DMS153 treated with DMSO at 0.1 percent for 48 hours (cell line): ENCODE data around the gene ADORA1.

Source experiments
- DNase-seq: peaks from one replicate; lab custom pipeline; 2025; ENCODE audit not compliant: unreplicated experiment; lab: John Stamatoyannopoulos, UW

Gene ADORA1

DNA sequence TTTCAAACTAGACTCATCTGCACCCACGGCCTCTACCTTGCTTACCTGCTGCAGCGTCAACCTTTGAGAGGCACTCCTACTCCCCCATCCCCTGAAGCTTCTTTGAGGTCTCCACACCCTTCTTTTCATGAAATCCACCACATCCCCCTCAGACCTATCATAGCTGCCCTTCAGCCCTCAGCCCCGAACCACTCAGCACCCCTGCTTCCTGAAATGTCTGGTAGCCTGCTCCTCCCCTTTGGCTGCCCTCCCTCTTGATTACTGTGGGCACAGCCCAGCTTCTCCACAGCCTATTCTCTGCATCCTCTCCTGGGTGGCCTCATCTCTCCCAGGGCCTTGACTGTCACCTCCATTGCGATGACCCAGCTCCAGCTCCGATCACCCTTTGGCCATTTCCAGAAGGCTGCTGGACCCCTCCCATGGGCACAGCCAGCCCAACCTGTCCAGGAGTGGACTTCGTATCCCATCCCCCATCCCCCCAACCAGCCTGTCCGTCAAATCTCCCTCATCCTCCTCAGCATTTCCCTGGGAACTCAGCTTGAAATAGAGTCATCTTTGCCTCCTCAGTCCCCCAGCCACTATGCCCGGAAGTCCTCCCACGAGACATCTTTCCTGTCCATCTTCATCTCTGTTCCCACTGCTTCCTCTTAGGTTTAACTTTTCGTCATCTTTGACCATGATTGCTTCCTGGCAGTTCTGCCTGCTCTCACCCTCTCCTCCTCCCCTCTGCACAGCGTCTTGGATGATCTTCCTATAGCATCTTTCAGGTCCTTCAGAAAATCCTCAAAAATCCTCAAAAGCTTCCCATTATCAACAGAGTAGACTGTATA lies 6.1 kb upstream of the ADORA1 start:
- DNase-seq: no peak

DNA sequence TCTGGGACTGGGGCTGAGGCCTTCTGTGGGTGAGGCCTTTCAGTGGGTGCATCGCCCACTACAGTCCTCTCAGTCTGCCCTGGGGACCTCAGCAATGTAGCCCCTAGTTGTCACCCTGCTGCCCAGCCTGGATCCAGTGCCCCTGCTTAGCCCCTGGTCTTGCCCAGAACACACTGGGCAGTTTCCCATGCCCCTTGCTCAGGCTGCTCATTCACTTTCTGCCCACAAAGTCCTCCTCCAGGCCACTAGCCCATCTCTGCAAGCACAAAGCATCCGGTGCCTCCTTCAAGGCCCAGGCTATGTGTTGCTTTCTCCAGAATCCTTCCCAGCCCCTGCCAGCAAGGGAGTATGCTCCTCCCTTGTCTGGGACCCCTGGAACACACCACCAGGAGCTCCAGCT lies 5.4 kb upstream of the ADORA1 start:
- no peak for DNase-seq

DNA sequence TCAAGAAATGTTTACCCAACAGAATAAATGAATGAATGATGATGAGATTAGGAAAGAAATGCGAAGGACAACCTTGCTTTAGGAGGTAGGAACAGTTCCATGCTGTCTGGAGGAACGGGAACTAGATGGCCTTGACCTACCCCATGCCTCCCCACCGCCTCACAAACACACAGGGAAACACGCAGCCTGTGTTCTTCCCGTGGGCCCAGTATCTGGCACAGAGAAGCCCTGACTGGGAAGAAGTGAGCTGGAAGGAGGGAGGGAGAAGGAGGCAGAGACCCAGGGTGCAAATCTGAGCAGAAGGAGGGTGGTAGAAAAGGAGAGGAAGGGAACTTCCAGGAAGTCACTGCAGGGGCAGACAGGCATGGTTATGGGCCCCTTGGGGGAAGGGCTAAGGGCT lies 3.5 kb upstream of the ADORA1 start:
- DNase-seq: no peak

DNA sequence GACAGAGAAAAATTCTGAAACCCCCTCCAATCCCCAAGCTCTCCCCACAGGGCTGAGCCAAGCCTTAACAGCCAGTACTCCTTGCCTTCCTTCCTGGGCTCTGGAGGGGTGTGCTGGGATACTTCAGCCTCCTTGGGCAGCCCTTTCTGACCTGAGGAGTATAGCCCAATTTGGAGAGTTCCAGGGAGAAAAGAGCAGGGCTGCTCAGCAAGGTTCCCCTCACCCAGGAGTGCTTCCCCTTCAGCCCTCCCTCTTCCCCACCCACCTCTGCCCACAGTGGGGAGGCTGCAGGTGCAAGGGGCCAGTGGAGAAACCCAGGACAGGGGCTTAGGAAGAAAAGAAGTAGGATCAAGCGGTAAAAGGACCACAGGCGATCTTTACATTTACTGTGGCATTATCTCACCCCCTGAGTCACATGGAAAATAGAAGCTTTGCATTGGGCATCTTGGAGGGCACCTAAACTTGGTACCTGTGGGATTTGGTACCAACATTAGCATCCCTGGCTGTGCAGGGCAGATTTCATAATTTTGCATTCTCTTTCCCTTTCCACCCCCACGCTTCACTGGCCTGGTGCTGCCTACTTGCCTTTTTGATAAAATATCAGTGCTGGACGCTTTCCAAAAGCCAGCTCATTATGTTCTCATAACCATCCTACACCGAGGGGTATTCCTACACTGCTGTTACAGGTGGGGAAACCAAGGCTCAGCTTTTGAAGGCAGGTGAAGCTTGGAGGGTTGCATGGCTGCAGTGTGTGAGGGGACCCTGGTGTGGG lies 2.8 kb upstream of the ADORA1 start:
- no peak for DNase-seq

GRCh38 chr1:203126151-203126865 lies 1.2 kb upstream of the ADORA1 start:
- DNase-seq: no peak

DNA sequence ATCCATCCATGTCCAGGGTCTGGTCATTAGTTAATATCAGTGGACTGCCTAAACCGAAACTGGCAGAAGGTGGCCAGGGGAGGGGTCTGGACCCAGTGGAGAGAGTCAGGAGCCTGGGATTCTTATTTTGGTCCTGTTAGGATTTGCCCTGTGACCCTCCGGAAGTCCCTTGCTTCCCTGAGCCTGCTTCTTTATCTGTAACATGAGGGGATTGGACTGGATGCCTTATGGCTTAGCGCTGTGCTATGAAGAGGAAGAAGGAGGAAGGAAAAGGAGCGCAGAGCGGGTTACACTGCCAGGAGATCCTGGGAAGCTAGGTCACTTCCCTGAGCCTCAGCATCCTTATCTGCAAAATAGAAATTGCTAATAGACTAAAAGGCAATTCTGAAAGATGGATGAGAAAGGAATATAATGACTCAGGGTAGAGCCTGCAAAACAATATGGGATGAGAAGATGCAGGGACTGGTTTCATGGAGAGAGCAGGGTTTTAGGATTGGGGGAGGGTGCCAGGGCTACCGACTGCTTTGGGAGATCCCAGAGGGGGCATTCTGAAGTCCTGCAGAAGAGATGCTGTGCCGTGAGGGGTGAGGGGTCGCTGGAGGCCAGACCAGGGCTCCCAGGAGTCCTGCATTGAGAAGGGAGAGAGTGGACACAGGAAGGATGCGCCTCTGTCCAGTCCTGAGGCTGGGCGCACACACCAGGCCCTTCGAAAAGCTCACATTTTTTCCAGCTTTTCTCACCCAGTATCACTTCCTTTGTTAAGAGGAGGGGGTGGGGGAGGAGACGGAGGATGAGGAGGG lies 460 bp upstream of the ADORA1 start:
- no peak for DNase-seq

DNA sequence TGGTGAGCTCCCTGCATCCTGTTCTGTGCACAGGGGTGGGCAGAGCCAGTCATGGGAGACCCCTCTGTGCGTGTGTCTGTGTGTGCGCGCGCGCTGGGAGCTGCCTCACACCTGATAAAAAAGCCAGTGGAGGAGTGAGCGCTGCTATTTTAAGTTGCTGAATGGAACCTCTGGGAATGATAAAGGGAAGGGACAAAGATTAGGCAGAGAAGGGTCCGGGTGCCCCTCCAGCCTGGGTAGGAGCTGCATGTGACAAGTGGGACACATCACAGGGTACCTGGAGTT lies 847 bp downstream of the ADORA1 start:
- no peak for DNase-seq

GRCh38 chr1:203128716-203129500 lies 1.4 kb downstream of the ADORA1 start:
- DNase-seq: no peak

- peak; percentile 45 for DNase-seq
These were observed 2.1 kb downstream of the ADORA1 start for GRCh38 chr1:203129501-203130231.

DNA sequence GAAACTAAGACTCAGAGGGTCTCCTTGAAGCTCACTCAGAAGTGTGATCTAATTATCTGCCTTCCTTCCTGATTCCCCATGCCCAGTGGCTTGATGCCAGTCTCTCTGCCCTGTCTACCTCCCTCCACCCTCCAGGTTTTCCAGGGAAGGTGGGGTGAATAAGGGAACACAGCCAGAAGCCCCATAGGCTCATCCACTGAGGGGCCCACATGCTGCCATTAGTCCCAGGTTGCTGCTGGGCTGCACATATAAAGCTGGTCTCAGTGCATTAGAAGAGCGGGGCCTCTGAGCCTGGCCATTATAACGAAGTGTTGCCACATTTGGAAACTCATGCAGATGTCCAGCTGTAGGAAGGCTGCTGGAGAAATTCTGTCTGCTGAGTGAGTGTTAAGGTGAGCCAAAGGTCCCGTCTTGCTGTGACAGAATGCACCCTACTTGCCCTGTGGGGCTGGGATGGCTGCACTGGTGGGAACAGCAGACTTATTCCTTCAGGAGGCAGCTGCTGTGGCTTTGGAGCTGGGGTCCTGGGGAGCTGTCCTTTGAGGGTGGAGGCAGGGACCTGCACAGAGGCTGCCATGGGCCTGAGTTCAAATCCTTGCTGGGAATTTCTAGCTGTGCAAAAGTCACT lies 2.9 kb downstream of the ADORA1 start:
- no peak for DNase-seq

DNA sequence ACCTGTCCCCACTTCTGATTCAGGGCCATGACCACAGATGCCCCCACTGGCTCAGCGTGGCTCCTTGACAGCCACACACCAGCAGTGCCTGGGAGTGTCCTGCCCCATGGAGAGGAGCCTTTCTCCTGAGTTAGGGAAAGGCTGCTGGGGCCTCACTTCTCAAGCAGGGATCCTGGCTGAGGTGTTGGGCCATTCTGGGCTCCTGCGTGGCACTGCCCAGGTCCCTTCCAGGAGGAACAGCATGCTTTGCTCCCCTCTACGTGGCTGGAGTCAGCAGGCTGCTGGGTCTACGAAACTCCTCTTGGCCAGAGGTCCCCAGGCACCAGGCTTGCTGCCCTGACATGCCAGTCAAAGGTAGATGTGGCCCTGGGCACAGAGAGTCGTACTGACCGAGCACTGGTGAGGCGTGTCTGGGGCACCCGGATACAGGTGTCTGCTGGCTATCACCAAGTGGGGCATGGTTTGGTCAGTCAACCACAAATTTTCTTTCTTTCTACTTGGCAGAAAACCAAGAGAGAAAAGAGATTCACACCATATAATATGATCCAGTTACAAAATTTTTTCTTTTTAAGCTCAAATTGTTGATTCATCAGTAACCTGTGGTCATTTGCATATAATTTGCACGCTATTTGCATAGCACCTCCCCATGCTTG lies 4.1 kb downstream of the ADORA1 start:
- DNase-seq: no peak

DNA sequence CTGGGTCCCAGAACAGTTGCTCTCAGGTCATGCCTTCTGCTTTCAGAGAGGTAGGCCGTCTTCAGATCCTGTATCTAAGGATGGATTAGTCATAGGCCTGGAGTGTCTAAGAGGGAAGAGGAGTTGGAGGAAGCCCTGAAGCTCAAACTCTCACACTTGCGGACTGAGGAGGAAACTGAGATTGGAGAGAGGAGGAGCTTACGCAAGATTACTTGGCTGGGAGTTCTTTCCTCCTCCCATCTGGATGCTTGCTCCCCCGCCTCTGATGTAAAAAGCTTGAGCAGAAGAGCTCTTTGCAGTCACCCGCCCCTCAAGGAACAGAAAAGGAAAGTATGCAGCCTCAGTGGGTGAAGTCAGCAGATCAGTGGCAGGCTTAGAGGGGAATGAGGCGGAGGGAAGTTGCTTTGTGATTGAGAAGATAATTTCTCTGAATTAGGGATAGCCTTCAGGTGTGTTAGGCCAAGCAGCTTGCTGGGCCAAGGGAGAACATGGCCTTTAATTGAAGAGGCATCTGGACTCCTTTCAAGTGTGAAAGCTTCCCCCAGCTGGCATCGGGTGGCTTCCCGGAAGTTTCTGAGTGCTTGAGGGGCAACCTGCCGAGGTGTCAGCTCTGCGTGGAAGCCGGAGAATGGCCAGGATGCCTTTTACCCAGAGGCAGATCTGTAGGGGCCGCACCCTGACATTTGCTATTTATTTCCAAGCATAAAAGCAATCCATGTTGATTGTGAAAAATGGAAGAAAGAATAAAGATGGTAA lies 6.6 kb downstream of the ADORA1 start:
- no peak for DNase-seq

GRCh38 chr1:203135636-203136305 lies 8.2 kb downstream of the ADORA1 start:
- no peak for DNase-seq

- DNase-seq: no peak
These were observed 9.0 kb downstream of the ADORA1 start for GRCh38 chr1:203136409-203137042.

DNA sequence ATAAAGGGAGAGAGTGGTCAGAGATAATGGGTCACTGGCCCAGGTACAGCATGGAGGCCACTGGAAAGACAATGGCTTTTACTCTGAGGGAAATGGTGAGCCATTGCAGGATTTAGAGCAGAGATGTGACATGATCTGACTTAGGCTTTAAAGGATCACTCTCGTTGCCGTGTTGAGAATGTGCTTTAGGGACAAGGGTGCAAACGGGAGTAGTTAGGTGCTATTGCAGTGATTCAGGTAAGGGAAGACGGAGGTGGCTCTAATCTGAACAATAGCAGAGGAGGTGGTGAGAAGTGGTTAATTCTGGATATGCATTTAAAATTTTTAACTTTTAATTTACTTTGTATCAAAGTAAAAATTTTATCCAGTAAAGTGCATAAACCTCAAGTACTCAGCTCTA lies 9.8 kb downstream of the ADORA1 start:
- no peak for DNase-seq

GRCh38 chr1:203138066-203138465 lies 10.5 kb downstream of the ADORA1 start:
- DNase-seq: no peak

GRCh38 chr1:203139976-203140475 lies 12.5 kb downstream of the ADORA1 start:
- DNase-seq: no peak
